ENCODE measurements around the gene EML6. TPM values are rescaled to one million over a fixed set of nuclear protein-coding genes. Genes with fewer than 3 reads are reported as not detected.
A peak's percentile ranks its signal among the peaks of the same experiment; 100 is the strongest.
"Not testable (repeated sequence)": the region's sequence is repeated elsewhere in the genome, so short reads cannot be mapped to it uniquely, and the experiment has no call there.

EML6 gene
- 0.24 and 0.95 TPM in 2 replicates for total RNA-seq (2014; rRNA removed; shearing (Covaris generic))
- polyA plus RNA-seq (2015; cell fraction: cytosol; rRNA removed), result 0.58 and 1.7 TPM in 2 replicates
- polyA plus RNA-seq (2015; cell fraction: nucleus; rRNA removed), result 6.0 and 16.9 TPM in 2 replicates

DNA sequence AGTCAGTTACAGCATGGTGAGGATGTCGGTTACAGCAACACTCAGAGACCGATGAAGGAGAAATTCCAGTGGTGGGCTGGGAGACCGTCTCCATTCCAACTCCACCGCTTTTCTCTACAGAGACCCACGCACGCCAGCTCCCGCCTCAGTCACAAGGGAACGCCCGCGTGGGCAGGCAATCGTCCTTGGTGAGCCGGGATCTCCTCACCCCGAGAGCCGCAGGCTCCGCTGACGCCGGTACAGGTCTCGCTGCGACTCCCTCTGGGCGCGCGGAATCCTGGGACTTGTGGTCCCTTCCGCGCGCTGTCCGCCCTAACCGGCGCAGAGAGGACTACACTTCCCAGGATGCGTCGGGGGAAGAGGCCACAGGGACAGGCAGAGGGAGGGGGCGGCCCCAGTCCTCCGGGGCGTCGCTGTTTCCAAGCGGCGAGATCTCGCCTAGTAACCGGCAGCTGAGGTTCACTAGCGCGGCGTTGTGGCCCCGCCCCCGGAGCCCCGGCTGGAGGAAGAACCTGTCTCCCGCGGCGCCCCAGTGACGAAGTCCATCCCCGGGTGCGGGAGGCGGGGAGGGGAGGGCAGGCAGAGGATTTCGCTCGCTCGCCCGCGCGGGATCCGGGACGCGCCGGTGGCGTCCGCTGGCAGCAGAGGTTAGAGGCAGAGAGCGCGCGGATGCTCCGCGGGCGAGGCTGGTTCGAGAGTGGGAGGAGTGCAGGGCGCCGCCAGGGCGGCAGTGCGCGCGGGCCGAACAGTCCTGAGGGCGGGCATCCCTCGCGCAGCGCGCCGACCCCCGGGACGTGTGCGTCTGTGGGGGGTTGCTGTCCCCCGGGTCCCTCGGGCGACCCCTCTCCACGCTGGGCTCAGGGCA is at the start of gene EML6:
Gene EML6 (plus strand): TSS at position 532 of the 865 bp plus-strand sequence. CDS start 1,400 bp downstream, outside the sequence.
- in situ Hi-C loops (cut with HindIII; ENCODE audit: low pct_unique_long_range_greater_than_20kb, low sequenced_read_pairs), result loop anchor here (25.0 kb wide), 1 partner anchor 464 kb away; no protein-coding TSS in a partner anchor
- DNase-seq (ENCODE audit: low read depth, low spot score), result peak; percentile 99

DNA sequence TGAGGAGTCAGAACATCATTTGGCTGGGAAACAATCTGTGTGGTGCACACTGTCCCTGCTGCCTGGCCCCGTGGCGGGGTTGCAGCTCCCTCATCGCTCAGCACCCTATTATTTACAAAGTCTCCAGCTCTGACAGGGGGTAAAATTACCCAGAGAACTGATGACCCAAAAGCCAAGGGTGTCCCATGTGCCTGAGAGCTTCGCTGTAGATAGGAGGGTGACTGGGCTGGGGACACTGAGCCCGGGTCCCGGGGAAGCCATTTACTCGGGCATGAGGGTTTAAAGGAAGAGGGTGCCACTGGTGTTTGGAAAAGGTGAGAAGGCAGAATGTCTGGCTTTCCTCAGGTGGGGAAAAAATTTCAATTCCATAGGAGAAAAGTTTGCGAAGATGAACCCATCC is 48.2 kb upstream of the EML6 start:
- in situ Hi-C loops (cut with HindIII; ENCODE audit: low pct_unique_long_range_greater_than_20kb, low sequenced_read_pairs), result no loop called here
- no peak for DNase-seq (ENCODE audit: low read depth, low spot score)

DNA sequence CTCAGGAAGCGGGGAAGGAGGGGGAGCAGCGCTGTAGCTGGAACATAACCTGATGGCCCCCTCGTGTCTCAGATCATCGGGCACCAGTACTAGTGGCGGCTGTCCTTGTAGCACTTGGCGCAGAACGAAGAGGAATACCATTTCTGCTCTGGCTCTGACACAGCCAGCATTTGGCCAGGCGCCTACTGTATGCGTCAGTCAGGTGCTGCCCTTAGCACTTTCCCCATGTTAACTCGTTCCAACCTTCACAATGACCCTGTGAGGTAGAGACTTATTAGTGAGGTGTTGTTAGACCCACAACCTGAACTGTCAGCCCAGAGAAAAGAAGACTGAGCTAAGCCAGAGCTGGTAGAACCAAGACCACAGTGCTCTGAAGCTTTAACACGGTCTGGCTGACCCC is 47.7 kb upstream of the EML6 start:
- in situ Hi-C loops (cut with HindIII; ENCODE audit: low pct_unique_long_range_greater_than_20kb, low sequenced_read_pairs), result no loop called here
- no peak for DNase-seq (ENCODE audit: low read depth, low spot score)

DNA sequence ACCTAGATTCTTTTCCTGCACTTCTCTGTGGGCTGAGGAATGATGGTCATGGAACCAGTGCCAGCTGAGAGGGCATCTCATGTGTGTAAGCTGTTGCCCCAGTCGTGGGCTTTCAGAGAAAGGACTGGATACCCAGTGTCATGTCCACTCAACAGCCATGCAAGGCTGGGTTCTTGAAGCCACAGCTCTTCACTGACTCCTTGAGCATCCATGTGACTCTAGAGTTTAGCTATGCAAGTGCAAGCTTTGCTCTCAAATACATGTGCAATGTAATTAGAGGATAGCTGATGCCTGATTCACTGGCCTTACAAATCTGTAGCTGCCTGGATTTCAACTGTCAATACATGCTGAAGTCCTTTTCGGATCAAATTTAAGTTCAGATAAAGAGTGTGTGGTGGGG is 46.8 kb upstream of the EML6 start:
- no peak for DNase-seq (ENCODE audit: low read depth, low spot score)
- in situ Hi-C loops (cut with HindIII; ENCODE audit: low pct_unique_long_range_greater_than_20kb, low sequenced_read_pairs), result no loop called here

DNA sequence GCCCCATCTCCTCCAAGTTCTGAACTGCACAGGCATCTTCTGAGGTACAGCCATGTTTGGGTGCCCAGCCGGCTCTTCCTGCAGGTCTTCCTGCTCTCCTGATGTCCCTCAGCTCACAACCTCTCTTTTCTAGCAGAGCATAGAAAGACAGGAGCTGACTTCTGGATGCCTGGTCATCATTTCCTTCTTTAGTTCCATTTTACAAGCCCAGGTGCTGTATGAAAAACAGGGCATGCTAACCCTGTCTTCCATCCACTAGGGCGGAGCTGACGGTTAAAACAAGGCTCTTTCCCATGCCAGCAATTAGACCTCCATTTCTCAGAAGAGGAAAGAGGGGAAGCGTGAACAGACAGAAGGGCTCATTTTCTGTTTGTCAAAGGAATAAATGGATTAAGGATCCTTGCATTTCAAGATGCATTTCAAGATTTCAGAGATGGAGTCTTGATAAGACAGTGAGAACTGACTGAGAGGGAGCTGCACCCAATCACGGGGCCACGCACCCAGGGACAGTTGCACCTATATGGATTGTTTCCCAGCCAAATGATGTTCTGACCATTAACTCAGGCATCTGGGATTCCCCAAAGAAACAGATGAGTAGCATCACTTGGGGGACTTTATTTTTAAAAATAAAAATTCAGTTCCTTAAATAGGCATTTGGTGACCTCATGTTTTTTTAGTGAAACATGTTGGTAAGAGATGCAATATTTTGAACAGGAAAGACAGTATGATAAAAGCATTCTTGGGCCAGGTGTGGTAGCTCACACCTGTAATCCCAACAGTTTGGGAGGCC is 45.8 kb upstream of the EML6 start:
- no peak for DNase-seq (ENCODE audit: low read depth, low spot score)
- in situ Hi-C loops (cut with HindIII; ENCODE audit: low pct_unique_long_range_greater_than_20kb, low sequenced_read_pairs), result no loop called here

DNA sequence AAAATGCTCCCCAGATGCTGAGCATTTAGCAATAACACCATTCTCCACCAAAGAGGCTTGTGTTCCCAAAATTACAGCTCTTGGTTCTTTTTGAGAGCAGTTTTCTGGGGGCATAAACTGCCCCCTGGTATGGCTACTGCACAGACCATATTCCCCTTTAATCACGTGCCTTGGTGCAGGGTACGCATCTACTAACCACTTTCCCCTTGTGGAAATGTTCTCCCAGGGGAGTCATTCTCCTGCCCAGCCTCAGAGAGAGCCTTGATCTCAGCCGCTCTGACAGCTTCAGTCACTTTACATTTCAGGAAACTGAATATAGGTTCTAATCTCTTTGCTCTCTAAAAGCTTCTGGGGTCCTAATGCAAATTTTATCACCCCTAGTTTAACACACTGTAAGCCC is 44.7 kb upstream of the EML6 start:
- DNase-seq (ENCODE audit: low read depth, low spot score), result no peak
- in situ Hi-C loops (cut with HindIII; ENCODE audit: low pct_unique_long_range_greater_than_20kb, low sequenced_read_pairs), result no loop called here

DNA sequence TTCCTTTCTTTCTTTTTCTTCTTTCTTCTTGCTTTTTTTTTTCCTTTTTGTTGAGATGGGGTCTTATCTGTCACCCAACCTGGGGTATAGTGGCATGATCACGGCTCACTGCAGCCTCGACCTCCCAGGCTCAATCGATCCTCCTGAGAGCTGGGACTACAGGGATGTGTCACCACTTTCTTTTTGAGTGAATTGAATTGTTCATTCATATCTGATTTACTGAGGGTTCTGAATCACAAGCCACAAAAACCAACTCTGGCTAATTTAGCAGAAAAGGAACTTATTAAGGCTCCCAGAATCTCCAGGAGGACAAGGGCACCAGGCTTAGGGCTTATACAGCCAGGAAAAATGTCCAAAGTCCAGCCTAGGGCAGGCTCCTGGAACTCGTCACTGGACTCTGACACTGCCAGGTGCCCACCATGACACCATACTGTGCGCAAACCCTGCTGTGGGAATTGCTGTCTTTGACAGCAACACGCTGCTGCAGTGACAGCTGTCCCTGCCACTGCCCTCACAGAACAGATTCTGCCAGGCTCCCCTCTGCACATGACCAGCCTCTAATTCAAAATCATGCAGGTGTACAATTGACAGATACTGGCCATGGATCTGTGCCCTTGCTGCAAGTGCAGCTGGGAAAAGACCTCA is 42.9 kb upstream of the EML6 start:
- DNase-seq (ENCODE audit: low read depth, low spot score), result peak; percentile 45
- in situ Hi-C loops (cut with HindIII; ENCODE audit: low pct_unique_long_range_greater_than_20kb, low sequenced_read_pairs), result no loop called here

DNA sequence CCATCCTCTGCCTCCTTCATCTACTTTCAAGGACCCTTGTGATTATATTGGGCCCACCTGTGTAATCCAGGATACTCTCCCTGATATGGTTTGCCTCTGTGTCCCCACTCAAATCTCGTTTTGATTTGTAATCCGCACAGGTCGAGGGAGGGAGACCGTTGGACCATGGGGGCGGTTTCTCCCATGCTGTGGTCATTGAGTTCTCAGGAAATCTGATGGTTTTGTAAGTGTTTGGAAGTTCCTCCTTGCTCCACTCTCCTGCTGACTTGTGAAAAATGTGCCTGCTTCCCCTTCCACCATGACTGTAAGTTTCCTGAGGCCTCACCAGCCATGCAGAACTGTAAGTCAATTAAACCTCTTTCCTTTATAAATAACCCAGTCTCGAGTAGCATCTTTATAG is 42.0 kb upstream of the EML6 start:
- DNase-seq (ENCODE audit: low read depth, low spot score), result no peak
- in situ Hi-C loops (cut with HindIII; ENCODE audit: low pct_unique_long_range_greater_than_20kb, low sequenced_read_pairs), result no loop called here

DNA sequence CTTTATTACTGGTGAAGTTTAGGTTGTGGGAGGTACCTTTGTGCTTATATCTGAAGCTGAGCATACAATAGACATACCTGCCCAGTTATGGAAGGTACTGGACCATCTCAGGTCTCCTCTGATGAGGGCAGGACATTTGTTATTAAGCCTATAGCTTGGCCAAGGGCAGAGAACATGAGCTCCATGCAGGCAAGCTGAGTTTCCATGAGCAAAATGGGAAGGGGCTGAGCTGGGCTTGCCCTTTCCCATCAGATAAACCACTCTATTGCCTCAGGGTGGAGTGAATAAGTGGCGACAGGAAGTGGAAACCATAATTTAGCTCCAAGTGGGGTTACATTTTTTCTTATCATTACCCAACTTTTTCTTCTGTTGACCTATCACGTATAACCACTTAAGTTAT is 39.9 kb upstream of the EML6 start:
- in situ Hi-C loops (cut with HindIII; ENCODE audit: low pct_unique_long_range_greater_than_20kb, low sequenced_read_pairs), result no loop called here
- DNase-seq (ENCODE audit: low read depth, low spot score), result no peak

DNA sequence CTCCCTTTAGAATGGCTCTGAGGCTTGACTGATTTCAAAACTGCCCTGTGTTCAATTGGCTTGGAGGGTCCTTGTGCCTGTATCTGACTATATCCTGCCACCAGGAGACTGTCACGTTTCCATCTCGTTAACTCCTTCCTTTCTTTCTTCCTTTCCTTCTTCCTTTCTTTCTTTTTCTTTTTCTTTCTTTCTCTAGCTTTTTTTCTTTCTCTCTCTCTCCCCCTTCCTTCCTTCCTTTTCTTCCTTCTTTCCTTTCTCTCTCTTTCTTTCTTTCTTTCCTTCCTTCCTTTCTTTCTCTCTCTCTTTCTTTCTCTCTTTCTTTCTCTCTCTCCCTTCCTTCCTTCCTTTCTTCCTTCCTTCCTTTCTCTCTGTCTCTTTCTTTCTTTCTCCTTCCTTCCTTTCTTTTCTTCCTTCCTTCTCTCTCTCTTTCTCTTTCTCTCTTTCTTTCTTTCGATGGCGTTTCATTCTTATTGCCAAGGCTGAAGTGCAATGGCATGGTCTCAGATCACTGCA is 38.1 kb upstream of the EML6 start:
- in situ Hi-C loops (cut with HindIII; ENCODE audit: low pct_unique_long_range_greater_than_20kb, low sequenced_read_pairs), result no loop called here
- no peak for DNase-seq (ENCODE audit: low read depth, low spot score)

DNA sequence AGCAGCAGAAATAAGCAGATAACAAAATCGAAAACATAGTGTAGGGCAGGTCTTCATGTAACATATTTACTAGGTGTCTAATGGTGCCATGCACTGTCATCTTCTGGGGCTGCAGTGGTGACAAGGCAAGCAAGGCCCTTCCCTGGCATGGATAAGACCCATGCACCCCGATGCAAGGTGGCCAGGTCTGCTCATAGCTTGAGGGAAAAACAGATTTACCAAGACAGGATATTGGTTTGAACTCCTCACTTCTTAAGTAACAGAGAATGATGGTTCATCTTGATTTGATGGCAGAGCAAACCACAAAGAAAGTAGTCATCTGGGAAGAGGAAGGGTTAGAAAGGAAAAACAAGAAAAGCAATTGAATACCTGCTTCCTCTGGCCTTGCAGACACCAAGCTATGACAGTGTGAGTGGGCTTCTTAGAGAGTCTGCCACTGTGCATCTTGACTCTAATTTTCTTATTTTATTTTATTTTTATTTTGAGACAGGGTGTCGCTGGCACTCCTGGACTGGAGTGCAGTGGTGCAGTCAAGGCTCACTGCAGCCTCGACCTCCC is 35.8 kb upstream of the EML6 start:
- DNase-seq (ENCODE audit: low read depth, low spot score), result no peak
- in situ Hi-C loops (cut with HindIII; ENCODE audit: low pct_unique_long_range_greater_than_20kb, low sequenced_read_pairs), result no loop called here

DNA sequence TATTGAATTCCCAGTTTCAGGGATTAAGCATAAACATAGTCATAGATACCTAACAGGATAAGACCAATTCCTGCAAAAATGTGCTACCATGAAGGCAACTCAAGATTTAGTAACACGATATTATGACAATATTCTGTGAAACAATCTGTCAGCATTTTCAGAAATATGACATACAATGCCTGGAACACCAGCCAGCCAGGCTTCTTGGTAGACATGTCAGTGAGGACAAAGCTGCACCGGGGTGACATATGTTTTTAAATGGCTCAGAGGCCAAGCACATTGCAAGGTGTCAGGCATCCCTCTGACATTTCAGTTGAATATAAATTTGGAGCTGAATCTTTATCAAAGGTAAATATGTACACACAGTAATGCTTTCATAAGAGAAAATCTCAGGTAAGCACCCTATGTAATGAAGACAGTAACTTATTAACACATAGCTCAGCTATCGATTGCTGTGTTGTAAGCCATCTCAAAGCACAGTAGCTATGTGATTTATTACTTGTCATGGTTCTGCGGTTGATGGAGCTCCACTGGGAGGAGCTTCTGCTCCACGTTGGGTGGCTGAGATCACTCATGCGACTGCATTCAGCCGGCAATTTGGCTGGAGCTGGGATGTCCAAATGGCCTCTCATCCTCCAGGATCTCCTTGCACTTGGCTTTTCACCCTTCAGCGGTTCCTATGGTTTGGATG is 31.9 kb upstream of the EML6 start:
- in situ Hi-C loops (cut with HindIII; ENCODE audit: low pct_unique_long_range_greater_than_20kb, low sequenced_read_pairs), result no loop called here

DNA sequence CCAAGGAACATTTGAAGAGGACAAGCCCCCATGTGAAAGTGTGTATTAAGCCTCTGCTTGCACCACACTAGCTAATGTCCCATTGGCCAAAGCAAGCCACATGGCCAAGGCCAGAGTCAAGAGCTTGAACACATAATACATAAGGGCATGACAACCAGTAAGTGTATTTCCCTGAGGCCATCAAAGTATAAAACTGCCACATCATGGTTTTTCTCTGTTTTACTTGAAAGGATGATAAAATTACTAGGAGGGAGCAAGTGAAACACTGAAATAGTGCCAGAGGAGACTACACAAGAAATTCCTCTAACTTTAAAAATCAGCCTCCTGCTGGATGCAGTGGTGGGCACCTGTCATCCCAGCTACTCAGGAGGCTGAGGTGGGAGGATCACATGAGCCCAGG is 30.9 kb upstream of the EML6 start:
- in situ Hi-C loops (cut with HindIII; ENCODE audit: low pct_unique_long_range_greater_than_20kb, low sequenced_read_pairs), result no loop called here
- DNase-seq (ENCODE audit: low read depth, low spot score), result no peak

More for the DNA sequence above, 31.9 kb upstream of the EML6 start:
- DNase-seq (ENCODE audit: low read depth, low spot score), result no peak

DNA sequence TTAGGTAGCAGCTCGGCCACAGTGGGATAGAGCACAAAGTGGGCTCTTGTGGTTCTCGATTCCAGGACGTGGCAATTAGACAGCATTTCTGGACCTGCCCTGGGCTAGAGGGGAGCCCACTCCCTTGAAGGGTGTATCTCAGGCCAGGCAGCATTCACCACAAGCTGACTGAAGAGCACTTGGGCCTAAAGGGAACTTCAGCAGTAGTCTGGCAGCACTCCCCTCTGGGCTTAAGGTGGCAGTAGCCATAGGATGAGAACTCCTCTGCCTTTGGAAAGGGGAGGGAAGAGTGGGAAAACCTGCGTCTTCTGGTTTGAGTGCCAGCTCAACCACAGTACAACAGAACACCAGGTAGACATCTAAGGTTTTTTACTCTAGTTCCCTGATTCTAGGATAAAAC is 28.1 kb upstream of the EML6 start:
- no peak for DNase-seq (ENCODE audit: low read depth, low spot score)
- in situ Hi-C loops (cut with HindIII; ENCODE audit: low pct_unique_long_range_greater_than_20kb, low sequenced_read_pairs), result no loop called here

DNA sequence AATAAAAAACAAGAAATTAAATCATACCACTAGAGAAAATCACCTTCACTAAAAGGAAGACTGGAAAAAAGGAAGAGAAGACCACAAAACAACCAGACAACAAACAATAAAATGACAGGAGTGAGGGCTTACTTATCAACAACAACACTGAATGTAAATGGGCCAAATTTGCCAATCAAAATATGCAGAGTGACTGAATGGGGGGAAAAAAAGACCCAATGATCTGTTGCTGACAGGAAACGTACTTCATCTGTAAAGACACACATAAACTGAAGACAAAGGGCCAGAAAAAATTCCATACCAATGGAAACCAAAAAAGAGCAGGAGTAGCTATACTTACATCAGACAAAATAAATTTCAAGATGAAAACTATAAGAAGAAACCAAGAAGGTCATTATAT is 25.5 kb upstream of the EML6 start:
- no peak for DNase-seq (ENCODE audit: low read depth, low spot score)
- in situ Hi-C loops (cut with HindIII; ENCODE audit: low pct_unique_long_range_greater_than_20kb, low sequenced_read_pairs), result no loop called here

DNA sequence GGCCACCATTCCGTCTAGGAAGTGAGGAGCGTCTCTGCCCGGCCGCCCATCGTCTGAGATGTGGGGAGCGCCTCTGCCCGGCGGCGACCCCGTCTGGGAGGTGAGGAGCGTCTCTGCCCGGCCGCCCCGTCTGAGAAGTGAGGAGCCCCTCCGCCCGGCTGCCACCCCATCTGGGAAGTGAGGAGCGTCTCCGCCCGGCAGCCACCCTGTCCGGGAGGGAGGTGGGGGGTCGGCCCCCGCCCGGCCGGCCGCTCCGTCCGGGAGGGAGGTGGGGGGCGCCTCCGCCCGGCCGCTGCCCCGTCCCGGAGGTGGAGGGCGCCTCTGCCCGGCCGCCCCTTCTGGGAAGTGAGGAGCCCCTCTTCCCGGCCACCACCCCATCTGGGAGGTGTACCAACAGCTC is 24.5 kb upstream of the EML6 start:
- in situ Hi-C loops (cut with HindIII; ENCODE audit: low pct_unique_long_range_greater_than_20kb, low sequenced_read_pairs); DNase-seq (ENCODE audit: low read depth, low spot score): not testable (repeated sequence)

DNA sequence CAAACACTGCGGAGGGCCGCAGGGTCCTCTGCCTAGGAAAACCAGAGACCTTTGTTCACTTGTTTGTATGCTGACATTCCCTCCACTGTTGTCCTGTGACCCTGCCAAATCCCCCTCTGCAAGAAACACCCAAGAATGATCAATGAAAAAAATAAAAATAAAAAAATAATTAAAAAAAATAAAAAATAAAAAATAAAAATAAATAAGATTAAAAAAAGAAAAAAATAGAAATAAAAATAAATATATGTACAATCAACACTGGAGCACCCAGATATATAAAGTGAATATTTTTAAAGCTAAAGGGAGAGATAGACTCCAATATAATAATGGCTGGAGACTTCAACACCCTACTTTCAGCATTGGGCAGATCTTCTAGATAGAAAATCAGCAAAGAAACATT is 23.8 kb upstream of the EML6 start:
- no peak for DNase-seq (ENCODE audit: low read depth, low spot score)
- in situ Hi-C loops (cut with HindIII; ENCODE audit: low pct_unique_long_range_greater_than_20kb, low sequenced_read_pairs), result loop anchor here (25.0 kb wide), 1 partner anchor 488 kb away; no protein-coding TSS in a partner anchor

Data from SK-MEL-5 (cell line).